Measurements from ENCODE around the gene DOCK9. TPM values are rescaled to one million over a fixed set of nuclear protein-coding genes. Genes with fewer than 3 reads are reported as not detected.

Gene DOCK9
- total and polyA plus RNA-seq, 2 donors (not counting 1 experiment from before 2014, with no cell fraction given), result 18.5 to 28.0 TPM

- no peak overlapping the region for H3K4me3 ChIP-seq (ENCODE audit: control extremely low read depth in 1 of 5, extremely low read depth in 1 of 5, insufficient read depth in 1 of 5, low read depth in 2 of 5, low read length in 4 of 5)
- H4K20me1 ChIP-seq (ENCODE audit: control insufficient read depth, insufficient read depth, low read length, poor library complexity, severe bottlenecking), result no peaks in the 10 kb centered on the region
- intact Hi-C loops (cut with micrococcal nuclease), result no loop called here
- Mint-ChIP-seq H3K27me3 (no peaks in the 10 kb centered on the region), H3K4me3 (no peak overlapping the region), H3K4me1 (peaks cover 15% of the 10 kb centered on the region), H3K9me3 (ENCODE audit: insufficient read depth) (no peaks in the 10 kb centered on the region), H3K27ac (no peak overlapping the region)
- H3K27me3 ChIP-seq (replicated peaks in 1 of 4; ENCODE audit: control extremely low read depth in 1 of 4, control insufficient read depth in 3 of 4, insufficient read depth in 4 of 4, low read length in 3 of 4), result no peaks in the 10 kb centered on the region
- H3K36me3 ChIP-seq (replicated peaks in 1 of 2; ENCODE audit: control extremely low read depth in 1 of 2, control insufficient read depth in 1 of 2, extremely low read depth in 1 of 2, insufficient read depth in 2 of 2, low read length in 1 of 2), result peaks cover 0 to 9% of the 10 kb centered on the region in 2 experiments
- peaks cover 0 to 17% (median 11%) of the 10 kb centered on the region in 3 donors for H3K9me3 ChIP-seq (ENCODE audit: control extremely low read depth in 1 of 3, control insufficient read depth in 2 of 3, insufficient read depth in 1 of 3, low read length in 2 of 3)
- no peak for ATAC-seq (ENCODE audit: low read depth)
- WGBS (ENCODE audit: insufficient coverage), result no CpG with 5 or more reads among the region's 3 CpGs
- TF ChIP-seq, protein P1, sequence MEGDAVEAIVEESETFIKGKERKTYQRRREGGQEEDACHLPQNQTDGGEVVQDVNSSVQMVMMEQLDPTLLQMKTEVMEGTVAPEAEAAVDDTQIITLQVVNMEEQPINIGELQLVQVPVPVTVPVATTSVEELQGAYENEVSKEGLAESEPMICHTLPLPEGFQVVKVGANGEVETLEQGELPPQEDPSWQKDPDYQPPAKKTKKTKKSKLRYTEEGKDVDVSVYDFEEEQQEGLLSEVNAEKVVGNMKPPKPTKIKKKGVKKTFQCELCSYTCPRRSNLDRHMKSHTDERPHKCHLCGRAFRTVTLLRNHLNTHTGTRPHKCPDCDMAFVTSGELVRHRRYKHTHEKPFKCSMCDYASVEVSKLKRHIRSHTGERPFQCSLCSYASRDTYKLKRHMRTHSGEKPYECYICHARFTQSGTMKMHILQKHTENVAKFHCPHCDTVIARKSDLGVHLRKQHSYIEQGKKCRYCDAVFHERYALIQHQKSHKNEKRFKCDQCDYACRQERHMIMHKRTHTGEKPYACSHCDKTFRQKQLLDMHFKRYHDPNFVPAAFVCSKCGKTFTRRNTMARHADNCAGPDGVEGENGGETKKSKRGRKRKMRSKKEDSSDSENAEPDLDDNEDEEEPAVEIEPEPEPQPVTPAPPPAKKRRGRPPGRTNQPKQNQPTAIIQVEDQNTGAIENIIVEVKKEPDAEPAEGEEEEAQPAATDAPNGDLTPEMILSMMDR (IDR thresholded peaks at IDR 0.05), result no peak
- TF ChIP-seq EZH2 (IDR thresholded peaks at IDR 0.05; ENCODE audit: borderline replicate concordance, insufficient read depth, low read depth, low read length, poor library complexity, severe bottlenecking), result no peak
- no peak overlapping the region for H2AFZ ChIP-seq (ENCODE audit: insufficient read depth, low read depth, low read length, poor library complexity, severe bottlenecking)
- no peaks in the 10 kb centered on the region for H3K79me2 ChIP-seq (ENCODE audit: control insufficient read depth, insufficient read depth, low read length)
- POLR2A ChIA-PET, result no interaction called here
- no peak overlapping the region for H3K27ac ChIP-seq (ENCODE audit: low read length in 2 of 2)
- no peak for DNase-seq
- peaks cover 12 to 13% of the 10 kb centered on the region in 2 donors for H3K4me1 ChIP-seq (ENCODE audit: control insufficient read depth in 2 of 2, insufficient read depth in 2 of 2, low read length in 2 of 2)
- CTCF ChIA-PET, result no interaction called here
- no peak overlapping the region for H3K9ac ChIP-seq (ENCODE audit: low read length)
- H3K4me2 ChIP-seq (replicated peaks; ENCODE audit: low read depth, low read length, poor library complexity, severe bottlenecking), result no peak overlapping the region
Observed at GRCh38 chr13:98873377-98874028, 104.4 kb downstream of the DOCK9 start.

- Histone ChIP-seq H3K4me1 (ENCODE audit: control insufficient read depth in 2 of 2, insufficient read depth in 2 of 2, low read length in 2 of 2) (peaks cover 12 to 13% of the 10 kb centered on the region in 2 donors), H3K4me2 (replicated peaks; ENCODE audit: low read depth, low read length, poor library complexity, severe bottlenecking) (no peak overlapping the region), H3K36me3 (replicated peaks in 1 of 2; ENCODE audit: control extremely low read depth in 1 of 2, control insufficient read depth in 1 of 2, extremely low read depth in 1 of 2, insufficient read depth in 2 of 2, low read length in 1 of 2) (peaks cover 0 to 11% of the 10 kb centered on the region in 2 experiments), H4K20me1 (ENCODE audit: control insufficient read depth, insufficient read depth, low read length, poor library complexity, severe bottlenecking) (no peaks in the 10 kb centered on the region), H2AFZ (ENCODE audit: insufficient read depth, low read depth, low read length, poor library complexity, severe bottlenecking) (no peak overlapping the region), H3K4me3 (ENCODE audit: control extremely low read depth in 1 of 5, extremely low read depth in 1 of 5, insufficient read depth in 1 of 5, low read depth in 2 of 5, low read length in 4 of 5) (no peak overlapping the region), H3K27me3 (replicated peaks in 1 of 4; ENCODE audit: control extremely low read depth in 1 of 4, control insufficient read depth in 3 of 4, insufficient read depth in 4 of 4, low read length in 3 of 4) (no peaks in the 10 kb centered on the region), H3K79me2 (ENCODE audit: control insufficient read depth, insufficient read depth, low read length) (no peaks in the 10 kb centered on the region), H3K9ac (ENCODE audit: low read length) (no peak overlapping the region), H3K27ac (ENCODE audit: low read length in 2 of 2) (no peak overlapping the region), H3K9me3 (ENCODE audit: control extremely low read depth in 1 of 3, control insufficient read depth in 2 of 3, insufficient read depth in 1 of 3, low read length in 2 of 3) (peaks cover 0 to 17% (median 11%) of the 10 kb centered on the region in 3 donors)
- intact Hi-C loops (cut with micrococcal nuclease), result no loop called here
- TF ChIP-seq, protein P1 (IDR thresholded peaks at IDR 0.05), result no peak
- TF ChIP-seq EZH2 (IDR thresholded peaks at IDR 0.05; ENCODE audit: borderline replicate concordance, insufficient read depth, low read depth, low read length, poor library complexity, severe bottlenecking), result no peak
- 95% methylated on average over 11 of the region's 13 CpGs for WGBS (ENCODE audit: insufficient coverage)
- Mint-ChIP-seq H3K9me3 (ENCODE audit: insufficient read depth) (no peaks in the 10 kb centered on the region), H3K4me1 (peaks cover 15% of the 10 kb centered on the region), H3K4me3 (no peak overlapping the region), H3K27me3 (no peaks in the 10 kb centered on the region), H3K27ac (no peak overlapping the region)
- ChIA-PET POLR2A (no interaction called here), CTCF (no interaction called here)
- DNase-seq, result no peak
- ATAC-seq (ENCODE audit: low read depth), result no peak
Observed at GRCh38 chr13:98871727-98872126, 106.1 kb downstream of the DOCK9 start.
